ENCODE data around the gene NDUFB10. TPM values are rescaled to one million over a fixed set of nuclear protein-coding genes. Genes with fewer than 3 reads are reported as not detected.

NDUFB10 gene
- total RNA-seq, 2 experiments from 2014 or later, result 40.7 to 41.1 TPM

DNA sequence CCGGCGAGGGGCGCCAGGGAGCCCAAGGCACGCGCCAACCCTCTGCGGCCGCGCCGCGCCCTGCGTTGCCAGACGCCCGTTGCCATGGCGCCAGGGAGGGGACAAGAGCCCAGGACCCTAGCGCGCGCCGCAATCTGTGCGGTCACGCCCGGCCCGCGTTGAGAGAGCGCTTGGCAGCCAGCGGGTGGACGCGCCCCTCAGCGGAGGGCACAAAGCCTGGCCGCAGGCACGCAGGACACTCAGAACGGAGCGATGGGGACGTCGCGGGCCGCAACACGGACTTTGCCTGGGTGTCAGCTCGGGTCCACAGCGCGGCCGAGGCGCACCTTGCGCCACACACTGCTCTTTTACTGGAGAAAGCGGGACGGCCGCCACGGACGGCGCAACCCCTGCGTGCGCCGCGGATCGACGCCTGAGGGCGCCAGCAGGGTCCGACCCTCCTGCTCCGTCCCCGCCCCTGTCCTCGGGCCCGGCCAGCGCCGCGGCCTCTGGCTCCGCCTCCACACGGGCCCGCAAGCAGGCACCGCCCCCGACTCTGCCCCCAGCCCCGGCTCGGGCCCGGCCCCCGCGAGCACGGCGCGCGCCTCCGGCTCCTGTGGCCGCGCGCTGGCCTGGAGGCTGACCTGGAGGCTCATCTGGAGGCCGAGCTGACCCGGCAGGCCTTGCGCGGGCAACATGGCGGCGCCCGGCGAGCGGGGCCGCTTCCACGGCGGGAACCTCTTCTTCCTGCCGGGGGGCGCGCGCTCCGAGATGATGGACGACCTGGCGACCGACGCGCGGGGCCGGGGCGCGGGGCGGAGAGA lies 24.4 kb downstream of the NDUFB10 start, which contains the start of gene GFER:
Gene GFER, plus strand, starts transcription at position 650 of the 803 bp plus-strand sequence. Its CDS starts 26 bp downstream, at position 676.
- Mint-ChIP-seq H3K4me3 (peak within 1 kb of the TSS; percentile 87), H3K9me3 (no peaks in the 10 kb centered on the region), H3K27ac (peak within 1 kb of the TSS; percentile 56), H3K36me3 (ENCODE audit: low read depth) (peaks cover 20% of the 10 kb centered on the region), H3K4me1 (ENCODE audit: low read depth) (peaks cover 23% of the 10 kb centered on the region), H3K27me3 (peaks cover 42% of the 10 kb centered on the region)
- H3K9me3 ChIP-seq (ENCODE audit: control insufficient read depth in 1 of 2, insufficient read depth in 1 of 2, low read length in 2 of 2), result peaks cover 0 to 19% of the 10 kb centered on the region in 2 experiments
- TF ChIP-seq, protein P1, sequence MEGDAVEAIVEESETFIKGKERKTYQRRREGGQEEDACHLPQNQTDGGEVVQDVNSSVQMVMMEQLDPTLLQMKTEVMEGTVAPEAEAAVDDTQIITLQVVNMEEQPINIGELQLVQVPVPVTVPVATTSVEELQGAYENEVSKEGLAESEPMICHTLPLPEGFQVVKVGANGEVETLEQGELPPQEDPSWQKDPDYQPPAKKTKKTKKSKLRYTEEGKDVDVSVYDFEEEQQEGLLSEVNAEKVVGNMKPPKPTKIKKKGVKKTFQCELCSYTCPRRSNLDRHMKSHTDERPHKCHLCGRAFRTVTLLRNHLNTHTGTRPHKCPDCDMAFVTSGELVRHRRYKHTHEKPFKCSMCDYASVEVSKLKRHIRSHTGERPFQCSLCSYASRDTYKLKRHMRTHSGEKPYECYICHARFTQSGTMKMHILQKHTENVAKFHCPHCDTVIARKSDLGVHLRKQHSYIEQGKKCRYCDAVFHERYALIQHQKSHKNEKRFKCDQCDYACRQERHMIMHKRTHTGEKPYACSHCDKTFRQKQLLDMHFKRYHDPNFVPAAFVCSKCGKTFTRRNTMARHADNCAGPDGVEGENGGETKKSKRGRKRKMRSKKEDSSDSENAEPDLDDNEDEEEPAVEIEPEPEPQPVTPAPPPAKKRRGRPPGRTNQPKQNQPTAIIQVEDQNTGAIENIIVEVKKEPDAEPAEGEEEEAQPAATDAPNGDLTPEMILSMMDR (IDR thresholded peaks at IDR 0.05), result peak; percentile 14
- H3K36me3 ChIP-seq (ENCODE audit: insufficient read depth, low read length), result peaks cover 12% of the 10 kb centered on the region
- H3K4me3 ChIP-seq (ENCODE audit: low read length), result peak within 1 kb of the TSS; percentile 65
- DNase-seq (peak in 10 of 14 experiments; percentile 48 to 87 (median 60)), ATAC-seq (ENCODE audit: poor library complexity) (peak; percentile 60)
- H3K4me1 ChIP-seq (ENCODE audit: insufficient read depth, low read length), result peaks cover 47% of the 10 kb centered on the region
- CTCF ChIA-PET, result interaction anchor here (2.1 kb wide), 1 partner anchor 21 kb away, joined by 8 read pairs; no protein-coding TSS in a partner anchor
- intact Hi-C loops (cut with DNase I, micrococcal nuclease), result no loop called here
- no peak within 1 kb of the TSS for H3K27ac ChIP-seq (ENCODE audit: low read depth in 1 of 2, low read length in 2 of 2)
- H3K27me3 ChIP-seq (ENCODE audit: control insufficient read depth in 1 of 2, insufficient read depth in 2 of 2, low read length in 2 of 2), result peaks cover 29 to 31% of the 10 kb centered on the region in 2 experiments
- POLR2A ChIA-PET, result interaction anchor here (0.6 to 6.8 kb wide), 11 partner anchors 8 to 172 kb away, joined by 3 to 62 read pairs (median 4); partner anchors contain the start of genes PKD1, RPS2, TBL3 and TRAF7

DNA sequence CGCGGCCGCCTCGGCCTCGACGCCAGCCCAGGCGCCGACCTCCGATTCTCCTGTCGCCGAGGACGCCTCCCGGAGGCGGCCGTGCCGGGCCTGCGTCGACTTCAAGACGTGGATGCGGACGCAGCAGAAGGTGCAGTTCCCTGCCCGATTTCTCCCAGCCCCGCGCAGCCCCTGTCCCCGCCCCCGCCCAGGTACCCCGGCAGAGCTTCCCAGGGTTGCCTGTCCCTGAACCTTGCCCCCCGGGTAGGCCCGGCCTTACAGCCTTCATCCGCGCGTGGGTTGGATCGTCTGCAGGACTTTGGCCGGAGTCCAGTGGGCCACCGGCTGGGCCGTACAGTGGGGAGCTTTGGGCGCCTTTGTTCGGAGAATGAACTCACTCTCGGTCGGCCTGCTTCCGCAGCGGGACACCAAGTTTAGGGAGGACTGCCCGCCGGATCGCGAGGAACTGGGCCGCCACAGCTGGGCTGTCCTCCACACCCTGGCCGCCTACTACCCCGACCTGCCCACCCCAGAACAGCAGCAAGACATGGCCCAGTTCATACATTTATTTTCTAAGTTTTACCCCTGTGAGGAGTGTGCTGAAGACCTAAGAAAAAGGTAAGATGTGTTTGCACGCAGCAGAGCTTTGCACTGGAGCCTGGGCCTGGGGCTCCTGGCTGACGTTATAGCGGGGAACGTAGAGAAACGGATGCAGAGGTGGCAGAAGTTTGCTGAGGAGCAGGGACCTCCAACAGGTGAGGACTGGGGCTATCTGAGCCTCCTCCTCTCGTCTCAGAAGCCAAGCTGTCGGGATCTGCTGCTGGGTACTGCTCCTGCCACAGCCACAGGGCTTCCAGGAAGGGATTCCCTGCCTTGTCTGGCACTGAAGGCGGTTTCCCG lies 25.2 kb downstream of the NDUFB10 start:
- H3K9me3 Mint-ChIP-seq, result no peaks in the 10 kb centered on the region
- ChIA-PET POLR2A (interaction anchor here (0.6 to 6.8 kb wide), 10 partner anchors 8 to 171 kb away, joined by 3 to 62 read pairs (median 4); partner anchors contain the start of genes PKD1, RPS2, TBL3 and TRAF7), CTCF (interaction anchor here (2.1 kb wide), 1 partner anchor 20 kb away, joined by 8 read pairs; no protein-coding TSS in a partner anchor)
- H3K27me3 Mint-ChIP-seq, result peaks cover 50% of the 10 kb centered on the region
- peaks cover 33 to 35% of the 10 kb centered on the region in 2 experiments for H3K27me3 ChIP-seq (ENCODE audit: control insufficient read depth in 1 of 2, insufficient read depth in 2 of 2, low read length in 2 of 2)
- peaks cover 20% of the 10 kb centered on the region for H3K36me3 Mint-ChIP-seq (ENCODE audit: low read depth)
- peak overlapping the region; percentile 87 for H3K4me3 Mint-ChIP-seq
- TF ChIP-seq, protein P1 (IDR thresholded peaks at IDR 0.05), result no peak
- H3K36me3 ChIP-seq (ENCODE audit: insufficient read depth, low read length), result peaks cover 12% of the 10 kb centered on the region
- H3K9me3 ChIP-seq (ENCODE audit: control insufficient read depth in 1 of 2, insufficient read depth in 1 of 2, low read length in 2 of 2), result peaks cover 0 to 20% of the 10 kb centered on the region in 2 experiments
- H3K4me1 ChIP-seq (ENCODE audit: insufficient read depth, low read length), result peaks cover 44% of the 10 kb centered on the region
- H3K4me3 ChIP-seq (ENCODE audit: low read length), result peak overlapping the region; percentile 65
- intact Hi-C loops (cut with DNase I, micrococcal nuclease), result no loop called here
- ATAC-seq (ENCODE audit: poor library complexity) (peak; percentile 48), DNase-seq (peak in 1 of 14 experiments; percentile 51)
- peaks cover 30% of the 10 kb centered on the region for H3K4me1 Mint-ChIP-seq (ENCODE audit: low read depth)
- H3K27ac Mint-ChIP-seq, result peak overlapping the region; percentile 56
- H3K27ac ChIP-seq (ENCODE audit: low read depth in 1 of 2, low read length in 2 of 2), result no peak overlapping the region

All from CD4-positive, alpha-beta T cell (primary cell).